Fibroblast of pulmonary artery (primary cell): ENCODE measurements around the gene HTR3B.
A peak's percentile ranks its signal among the peaks of the same experiment; 100 is the strongest.

ENCODE experiments used
- DNase-seq: peaks from one replicate; pipeline ENCODE4 v3.0.0-alpha.2; 2010; ENCODE audit warnings: low read depth
- H3K4me3 ChIP-seq: replicated peaks from 2 replicates; pipeline ENCODE4 v1.5.1; 2011; ENCODE audit warnings: low read depth, mild to moderate bottlenecking, control low read depth, low read length, moderate library complexity
- CTCF ChIP-seq: IDR thresholded peaks from 2 replicates; pipeline ENCODE4 v1.5.1; 2011; ENCODE audit warnings: mild to moderate bottlenecking, control low read depth, low read length, inconsistent platforms; ENCODE audit errors: missing control alignments

Gene HTR3B

GRCh38 chr11:113884361-113884836, 20.2 kb upstream of the HTR3B start:
- no peak overlapping the region for H3K4me3 ChIP-seq
- DNase-seq, result peak; percentile 60
- TF ChIP-seq CTCF, result no peak

GRCh38 chr11:113885897-113886296, 18.7 kb upstream of the HTR3B start:
- DNase-seq, result no peak
- TF ChIP-seq CTCF, result no peak
- H3K4me3 ChIP-seq, result no peak overlapping the region

- no peak overlapping the region for H3K4me3 ChIP-seq
- TF ChIP-seq CTCF, result no peak
Observed at GRCh38 chr11:113888848-113889247, 15.7 kb upstream of the HTR3B start.

GRCh38 chr11:113894421-113894996, 10.1 kb upstream of the HTR3B start:
- DNase-seq, result peak; percentile 54
- no peak overlapping the region for H3K4me3 ChIP-seq
- TF ChIP-seq CTCF, result no peak

More at GRCh38 chr11:113888848-113889247, 15.7 kb upstream of the HTR3B start:
- DNase-seq, result no peak

GRCh38 chr11:113895367-113896155, 9.0 kb upstream of the HTR3B start:
- TF ChIP-seq CTCF, result no peak
- no peak overlapping the region for H3K4me3 ChIP-seq
- no peak for DNase-seq

- TF ChIP-seq CTCF, result peak; percentile 82
- peak; percentile 53 for DNase-seq
Observed at GRCh38 chr11:113896156-113896879, 8.3 kb upstream of the HTR3B start.

More at GRCh38 chr11:113896156-113896879, 8.3 kb upstream of the HTR3B start:
- H3K4me3 ChIP-seq, result no peak overlapping the region
